IPS-20b (cell line): ENCODE data around the gene ZXDC.

Experiments used
- H3K27ac ChIP-seq: one replicate; pipeline ENCODE4 v1.5.1; 2013; ENCODE audit warnings: low read length
- H3K27me3 ChIP-seq: 2 replicates; pipeline ENCODE4 v1.6.1; 2013; ENCODE audit warnings: mild to moderate bottlenecking, low read length, inconsistent platforms; ENCODE audit not compliant: insufficient read depth
- H3K36me3 ChIP-seq: 2 replicates; pipeline ENCODE4 v1.6.1; 2013; ENCODE audit warnings: low read depth, mild to moderate bottlenecking, inconsistent platforms, low read length, moderate library complexity; ENCODE audit not compliant: insufficient read depth
- H3K4me1 ChIP-seq: 2 replicates; pipeline ENCODE4 v1.6.1; 2013; ENCODE audit warnings: mild to moderate bottlenecking, control low read depth, inconsistent platforms, low read length, moderate library complexity; ENCODE audit not compliant: insufficient read depth
- H3K4me3 ChIP-seq: 2 replicates; pipeline ENCODE4 v1.5.1; 2013; ENCODE audit warnings: mild to moderate bottlenecking, low read length, inconsistent platforms
- H3K9ac ChIP-seq: 2 replicates; pipeline ENCODE4 v1.6.1; 2013; ENCODE audit warnings: low read depth, mild to moderate bottlenecking, inconsistent platforms, low read length, moderate library complexity
- H3K9me3 ChIP-seq: 2 replicates; pipeline ENCODE4 v1.6.1; 2013; ENCODE audit warnings: mild to moderate bottlenecking, low read depth, low read length, inconsistent platforms; ENCODE audit not compliant: insufficient read depth

Gene ZXDC

GRCh38 chr3:126391631-126392030, 84.1 kb downstream of the ZXDC start:
- H3K9me3 ChIP-seq, result no peaks in the 10 kb centered on the region
- H3K36me3 ChIP-seq, result no peaks in the 10 kb centered on the region
- H3K27me3 ChIP-seq, result peaks cover 63% of the 10 kb centered on the region
- H3K27ac ChIP-seq, result no peak overlapping the region
- no peak overlapping the region for H3K4me3 ChIP-seq
- H3K9ac ChIP-seq, result no peak overlapping the region
- H3K4me1 ChIP-seq, result peaks cover 6% of the 10 kb centered on the region; the same call in 1 of the 2 replicates

GRCh38 chr3:126390751-126391150, 84.9 kb downstream of the ZXDC start:
- H3K36me3 ChIP-seq, result no peaks in the 10 kb centered on the region
- H3K27ac ChIP-seq, result no peak overlapping the region
- peaks cover 55% of the 10 kb centered on the region for H3K27me3 ChIP-seq
- no peak overlapping the region for H3K9ac ChIP-seq
- no peaks in the 10 kb centered on the region for H3K9me3 ChIP-seq
- no peak overlapping the region for H3K4me3 ChIP-seq
- H3K4me1 ChIP-seq, result peaks cover 6% of the 10 kb centered on the region; the same call in 1 of the 2 replicates

- Histone ChIP-seq H3K9ac (no peak overlapping the region), H3K27ac (no peak overlapping the region), H3K9me3 (no peaks in the 10 kb centered on the region), H3K4me1 (peaks cover 4% of the 10 kb centered on the region; the same call in 1 of the 2 replicates), H3K4me3 (no peak overlapping the region), H3K36me3 (no peaks in the 10 kb centered on the region), H3K27me3 (peaks cover 49% of the 10 kb centered on the region)
Observed at GRCh38 chr3:126390201-126390600, 85.5 kb downstream of the ZXDC start.

- peaks cover 45% of the 10 kb centered on the region for H3K27me3 ChIP-seq
- peak overlapping the region; percentile 31; the same call in 1 of the 2 replicates for H3K4me3 ChIP-seq
- H3K27ac ChIP-seq, result no peak overlapping the region
- H3K9ac ChIP-seq, result no peak overlapping the region
- peaks cover 3% of the 10 kb centered on the region; the same call in 1 of the 2 replicates for H3K4me1 ChIP-seq
- no peaks in the 10 kb centered on the region for H3K9me3 ChIP-seq
- no peaks in the 10 kb centered on the region for H3K36me3 ChIP-seq
Observed at GRCh38 chr3:126389794-126390146, 85.9 kb downstream of the ZXDC start.

- H3K27ac ChIP-seq, result no peak overlapping the region
Observed at GRCh38 chr3:126389112-126389793, 86.4 kb downstream of the ZXDC start.

More at GRCh38 chr3:126389112-126389793, 86.4 kb downstream of the ZXDC start:
- Histone ChIP-seq H3K9ac (peak overlapping the region; percentile 64; the same call in 1 of the 2 replicates), H3K4me1 (peaks cover under 1% of the 10 kb centered on the region; the same call in 1 of the 2 replicates), H3K9me3 (no peaks in the 10 kb centered on the region), H3K36me3 (no peaks in the 10 kb centered on the region), H3K27me3 (peaks cover 41% of the 10 kb centered on the region), H3K4me3 (peak overlapping the region; percentile 57; the same call in 1 of the 2 replicates)
